A549 (cell line): ENCODE measurements around the gene GNAS-AS1. TPM values are rescaled to one million over a fixed set of nuclear protein-coding genes. Genes with fewer than 3 reads are reported as not detected.

Experiments
- ATAC-seq, 2 experiments: fragments of 200-7000 bp in 1 of 2; fragments of >200 bp in 1 of 2; cut with Nextera tagmentation in 1 of 2; cut with Tn5 transposase in 1 of 2; 3 replicates each; pipeline versions ENCODE4 v1.8.0 to v1.9.1; 2018 to 2020; ENCODE audit warnings: mild to moderate bottlenecking in 1 of 2, moderate library complexity in 1 of 2
- CTCF ChIA-PET: fragments of 300-600 bp; sonication (Branson Sonifier 250); formaldehyde crosslinking; extraction: SDS; loops from one replicate; lab custom pipeline; 2021; ENCODE audit warnings: antibody characterized with exemption, inconsistent platforms; lab: Yijun Ruan, JAX
- POLR2A ChIA-PET: fragments of 350-600 bp; formaldehyde crosslinking; extraction: SDS; loops from one replicate; lab custom pipeline; 2021; ENCODE audit warnings: antibody characterized with exemption, inconsistent platforms; lab: Yijun Ruan, JAX
- DNase-seq, 2 experiments: peaks; one replicate each; pipeline versions ENCODE4 v3.0.0 to v3.0.0-alpha.2; 2011 to 2016; ENCODE audit warnings: low read depth in 1 of 2, low spot score in 1 of 2
- FAIRE-seq: peaks from 2 replicates; lab custom pipeline; 2011; peaks lifted over from hg19 to GRCh38; lab: Jason Lieb, UNC
- H3K27ac ChIP-seq, 2 experiments: fragments of >200 bp; sonication (Bioruptor Twin); formaldehyde crosslinking; 3 replicates each; pipeline ENCODE4 v1.5.1; 2016 to 2017
- H3K4me1 ChIP-seq: fragments of >200 bp; sonication (Bioruptor Twin); formaldehyde crosslinking; 3 replicates; pipeline ENCODE4 v1.6.1; 2016
- H3K4me2 ChIP-seq: fragments of >200 bp; sonication (Bioruptor Twin); formaldehyde crosslinking; 3 replicates; pipeline ENCODE4 v1.6.1; 2016
- H3K4me3 ChIP-seq: fragments of >200 bp; sonication (Bioruptor Twin); formaldehyde crosslinking; 3 replicates; pipeline ENCODE4 v1.5.1; 2016
- H3K9me3 ChIP-seq: fragments of >200 bp; sonication (Bioruptor Twin); formaldehyde crosslinking; 3 replicates; pipeline ENCODE4 v1.6.1; 2016
- CEBPB ChIP-seq, 2 experiments: fragments of >200 bp in 1 of 2; sonication (Bioruptor Twin) in 1 of 2; formaldehyde crosslinking in 1 of 2; IDR thresholded peaks; 2 replicates each; pipeline ENCODE4 v1.6.1; 2012 to 2016
- CHD4 ChIP-seq: fragments of 200-600 bp; sonication (generic); IDR thresholded peaks from 2 replicates; pipeline ENCODE4 v1.6.1; 2016; ENCODE audit warnings: antibody characterized with exemption, mild to moderate bottlenecking, borderline replicate concordance
- EHMT2 ChIP-seq: fragments of 200-600 bp; sonication (generic); IDR thresholded peaks from 2 replicates; pipeline ENCODE4 v1.6.1; 2016; ENCODE audit warnings: antibody characterized with exemption, low read depth, mild to moderate bottlenecking, moderate library complexity
- ESRRA ChIP-seq: fragments of 150-350 bp; IDR thresholded peaks from 2 replicates; pipeline ENCODE4 v1.6.1; 2014; ENCODE audit warnings: mild to moderate bottlenecking, low read length, borderline replicate concordance
- FOXS1 ChIP-seq: fragments of 250-450 bp; sonication (Bioruptor Pico); IDR thresholded peaks from 2 replicates; pipeline ENCODE4 v1.5.0; 2020; ENCODE audit warnings: mild to moderate bottlenecking, moderate library complexity
- HDAC2 ChIP-seq: fragments of 200-600 bp; sonication (generic); IDR thresholded peaks from 2 replicates; pipeline ENCODE4 v1.6.1; 2016
- HEYL ChIP-seq: fragments of 250-450 bp; sonication (Bioruptor Pico); IDR thresholded peaks from 2 replicates; pipeline ENCODE4 v1.8.0; 2021; ENCODE audit warnings: mild to moderate bottlenecking, moderate library complexity
- HMGXB4 ChIP-seq: fragments of 250-450 bp; sonication (Bioruptor Pico); IDR thresholded peaks from 2 replicates; pipeline ENCODE4 v1.5.0; 2021; ENCODE audit warnings: mild to moderate bottlenecking, moderate library complexity, borderline replicate concordance
- HOXA7 ChIP-seq: fragments of 250-450 bp; sonication (Bioruptor Pico); IDR thresholded peaks from 2 replicates; pipeline ENCODE4 v1.5.0; 2020; ENCODE audit warnings: mild to moderate bottlenecking, moderate library complexity
- HOXB13 ChIP-seq: fragments of 250-450 bp; sonication (Bioruptor Pico); IDR thresholded peaks from 2 replicates; pipeline ENCODE4 v1.5.0; 2020; ENCODE audit warnings: low read depth, mild to moderate bottlenecking, moderate library complexity
- JUNB ChIP-seq: fragments of >200 bp; sonication (Bioruptor Twin); formaldehyde crosslinking; IDR thresholded peaks from 2 replicates; pipeline ENCODE4 v1.6.1; 2016
- KDM1A ChIP-seq: fragments of 200-600 bp; sonication (generic); IDR thresholded peaks from 2 replicates; pipeline ENCODE4 v1.6.1; 2016; ENCODE audit warnings: low read depth, mild to moderate bottlenecking
- MAX ChIP-seq: IDR thresholded peaks from 2 replicates; pipeline ENCODE4 v1.6.1; 2012
- PBX3 ChIP-seq: IDR thresholded peaks from 2 replicates; pipeline ENCODE4 v1.6.1; 2012
- RAD21 ChIP-seq, 2 experiments: fragments of >200 bp in 1 of 2; sonication (Bioruptor Twin) in 1 of 2; formaldehyde crosslinking in 1 of 2; IDR thresholded peaks in 1 of 2; conservative IDR thresholded peaks in 1 of 2; 2 replicates in 1 of 2; 3 replicates in 1 of 2; pipeline ENCODE4 v1.6.1; 2012 to 2018; ENCODE audit warnings: inconsistent platforms in 1 of 2
- RNF2 ChIP-seq: fragments of 200-600 bp; sonication (generic); IDR thresholded peaks from 2 replicates; pipeline ENCODE4 v1.6.1; 2016; ENCODE audit warnings: low read depth, mild to moderate bottlenecking, antibody characterized with exemption, moderate library complexity, borderline replicate concordance
- SMC3 ChIP-seq: fragments of >200 bp; sonication (Bioruptor Twin); formaldehyde crosslinking; IDR thresholded peaks from 3 replicates; pipeline ENCODE4 v1.6.1; 2018; ENCODE audit warnings: inconsistent platforms
- USF2 ChIP-seq: fragments of 450-650 bp; IDR thresholded peaks from 2 replicates; pipeline ENCODE4 v1.6.1; 2014; ENCODE audit warnings: antibody characterized with exemption
- ZNF302 ChIP-seq: fragments of 250-450 bp; sonication (Bioruptor Pico); IDR thresholded peaks from 2 replicates; pipeline ENCODE4 v1.9.0; 2021; ENCODE audit warnings: inconsistent platforms, mild to moderate bottlenecking, moderate library complexity
- WGBS: methylation state at CpG from one replicate; pipeline ENCODE4 v1.1.6; 2017; ENCODE audit errors: missing lambda C conversion rate; 5-methylcytosine and 5-hydroxymethylcytosine counted together
- polyA plus RNA-seq, 4 experiments: library from polyadenylated mRNA; depleted of rRNA in 3 of 4; stranded (reverse); fragments of >200 nt; fragmentation: RNase III in 1 of 4; extraction: RNeasy Plus Mini Kit Qiagen cat#74134 plus additional on column Dnase treatment in 1 of 4; gene quantifications; 2 replicates in 3 of 4; 3 replicates in 1 of 4; pipeline ENCODE4 v1.2.3, GENCODE V29; 2011 to 2017
- TF ChIP-seq, protein P1 (sequence below): fragments of >200 bp; sonication (Bioruptor Twin); formaldehyde crosslinking; IDR thresholded peaks from 2 replicates; pipeline ENCODE4 v1.6.1; 2016
- TF ChIP-seq, protein P2 (sequence below): fragments of 250-450 bp; sonication (Bioruptor Pico); IDR thresholded peaks from 2 replicates; pipeline ENCODE4 v1.5.0; 2020; ENCODE audit warnings: low read depth, mild to moderate bottlenecking, moderate library complexity
- TF ChIP-seq, protein P3 (sequence below): IDR thresholded peaks from 2 replicates; pipeline ENCODE4 v1.6.1; 2012; ENCODE audit warnings: low read depth, borderline replicate concordance
- TF ChIP-seq, protein P4 (sequence below): fragments of >200 bp; sonication (Bioruptor Twin); formaldehyde crosslinking; IDR thresholded peaks from 3 replicates; pipeline ENCODE4 v1.6.1; 2016

GNAS-AS1 gene
- polyA plus RNA-seq, 2 of the 4 experiments (the other 2 are of a cell fraction), result not detected

DNA sequence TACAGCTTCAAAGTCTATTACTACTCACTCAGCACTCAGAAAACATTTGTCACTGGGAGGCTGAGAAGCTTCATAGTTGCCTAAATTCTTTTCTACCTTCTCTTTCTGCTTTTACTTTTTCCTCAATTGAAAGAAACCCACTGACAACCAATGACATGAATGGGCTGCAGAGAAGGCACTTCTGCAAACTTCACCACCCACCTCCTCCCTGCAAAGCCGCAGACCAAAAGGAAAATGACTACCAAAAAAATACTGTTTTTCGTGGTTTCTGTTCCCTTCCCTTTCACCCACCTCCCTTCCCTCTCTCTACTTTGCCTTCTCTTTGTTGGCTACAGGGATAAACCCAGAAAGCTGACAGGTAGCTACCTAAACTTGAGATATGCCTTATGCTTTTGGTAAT lies 3.2 kb downstream of the GNAS-AS1 start (continued):
- TF ChIP-seq CEBPB (IDR thresholded peaks at IDR 0.05) (no peak), ZNF302 (no peak), FOXS1 (CRISPR knock-in tag) (no peak), MAX (no peak)
- TF ChIP-seq, protein P1, sequence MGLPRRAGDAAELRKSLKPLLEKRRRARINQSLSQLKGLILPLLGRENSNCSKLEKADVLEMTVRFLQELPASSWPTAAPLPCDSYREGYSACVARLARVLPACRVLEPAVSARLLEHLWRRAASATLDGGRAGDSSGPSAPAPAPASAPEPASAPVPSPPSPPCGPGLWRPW, result no peak

DNA sequence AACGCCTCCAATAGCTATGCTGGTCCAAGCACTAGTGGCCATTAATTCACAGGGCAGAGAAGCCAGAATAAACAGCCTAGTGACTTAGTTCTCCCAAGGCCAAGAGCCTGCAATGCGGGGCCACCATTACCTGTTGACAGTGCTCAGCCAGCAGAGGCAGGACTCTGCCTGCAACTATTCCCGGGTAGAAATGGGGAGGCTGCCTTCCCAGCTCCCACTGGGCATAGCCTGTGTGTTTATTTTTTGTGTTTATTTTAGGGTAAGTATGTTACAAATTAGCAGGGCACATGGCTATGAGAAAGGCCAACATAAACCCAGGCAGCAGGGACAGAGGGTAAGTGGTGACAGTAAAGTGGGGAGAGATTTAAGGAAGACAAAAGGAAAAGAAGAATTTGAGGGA lies 5.0 kb downstream of the GNAS-AS1 start:
- ChIA-PET CTCF (interaction anchor here (0.6 to 1.8 kb wide), 4 partner anchors 10 to 650 kb away, joined by 3 to 6 read pairs (median 4); no protein-coding TSS in a partner anchor), POLR2A (no interaction called here)
- Histone ChIP-seq H3K4me1 (no peaks in the 10 kb centered on the region; the same call in 2 of the 3 replicates), H3K9me3 (no peaks in the 10 kb centered on the region), H3K4me3 (no peak overlapping the region), H3K4me2 (no peak overlapping the region), H3K27ac (no peak overlapping the region)
- 5% methylated on average over 3 of the region's 3 CpGs for WGBS
- TF ChIP-seq HOXB13 (CRISPR knock-in tag) (no peak), RNF2 (no peak), CHD4 (no peak), ESRRA (no peak), HDAC2 (no peak), PBX3 (no peak), HMGXB4 (no peak), KDM1A (no peak), EHMT2 (no peak), USF2 (no peak), HOXA7 (CRISPR knock-in tag) (no peak), JUNB (no peak), ZNF302 (no peak), RAD21 (conservative IDR thresholded peaks at IDR 0.05 in 1 of 2, IDR thresholded peaks at IDR 0.05 in 1 of 2) (no peak), HEYL (CRISPR knock-in tag) (no peak), SMC3 (no peak)
- TF ChIP-seq, protein P2, sequence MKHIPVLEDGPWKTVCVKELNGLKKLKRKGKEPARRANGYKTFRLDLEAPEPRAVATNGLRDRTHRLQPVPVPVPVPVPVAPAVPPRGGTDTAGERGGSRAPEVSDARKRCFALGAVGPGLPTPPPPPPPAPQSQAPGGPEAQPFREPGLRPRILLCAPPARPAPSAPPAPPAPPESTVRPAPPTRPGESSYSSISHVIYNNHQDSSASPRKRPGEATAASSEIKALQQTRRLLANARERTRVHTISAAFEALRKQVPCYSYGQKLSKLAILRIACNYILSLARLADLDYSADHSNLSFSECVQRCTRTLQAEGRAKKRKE (CRISPR knock-in tag), result no peak
- TF ChIP-seq, protein P3, sequence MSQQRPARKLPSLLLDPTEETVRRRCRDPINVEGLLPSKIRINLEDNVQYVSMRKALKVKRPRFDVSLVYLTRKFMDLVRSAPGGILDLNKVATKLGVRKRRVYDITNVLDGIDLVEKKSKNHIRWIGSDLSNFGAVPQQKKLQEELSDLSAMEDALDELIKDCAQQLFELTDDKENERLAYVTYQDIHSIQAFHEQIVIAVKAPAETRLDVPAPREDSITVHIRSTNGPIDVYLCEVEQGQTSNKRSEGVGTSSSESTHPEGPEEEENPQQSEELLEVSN, result no peak
- TF ChIP-seq, protein P4, sequence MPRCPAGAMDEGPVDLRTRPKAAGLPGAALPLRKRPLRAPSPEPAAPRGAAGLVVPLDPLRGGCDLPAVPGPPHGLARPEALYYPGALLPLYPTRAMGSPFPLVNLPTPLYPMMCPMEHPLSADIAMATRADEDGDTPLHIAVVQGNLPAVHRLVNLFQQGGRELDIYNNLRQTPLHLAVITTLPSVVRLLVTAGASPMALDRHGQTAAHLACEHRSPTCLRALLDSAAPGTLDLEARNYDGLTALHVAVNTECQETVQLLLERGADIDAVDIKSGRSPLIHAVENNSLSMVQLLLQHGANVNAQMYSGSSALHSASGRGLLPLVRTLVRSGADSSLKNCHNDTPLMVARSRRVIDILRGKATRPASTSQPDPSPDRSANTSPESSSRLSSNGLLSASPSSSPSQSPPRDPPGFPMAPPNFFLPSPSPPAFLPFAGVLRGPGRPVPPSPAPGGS, result no peak
- FAIRE-seq (no peak), DNase-seq (no peak), ATAC-seq (no peak)
